ENCODE measurements around the gene UBE3C.
"Not testable (repeated sequence)": the region's sequence is repeated elsewhere in the genome, so short reads cannot be mapped to it uniquely, and the experiment has no call there.

UBE3C gene

DNA sequence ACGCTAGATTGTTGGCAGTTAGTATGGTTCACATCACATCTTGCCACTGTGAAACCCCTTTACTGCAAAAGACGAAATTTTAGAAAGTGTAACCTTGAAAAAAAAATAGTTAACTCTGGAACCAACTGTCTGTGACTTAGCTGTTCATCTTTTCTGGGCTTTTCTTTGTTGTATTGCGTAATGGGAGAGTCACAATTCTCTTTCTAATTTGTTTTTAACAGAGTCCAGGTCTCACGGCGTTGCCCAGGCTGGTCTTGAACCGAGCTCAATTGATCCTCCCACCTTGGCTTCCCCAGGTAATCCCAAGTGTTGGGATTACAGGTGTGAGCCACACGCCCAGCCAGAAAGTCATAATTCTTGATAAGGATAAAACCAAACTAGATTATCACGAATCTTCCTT, 14.5 kb downstream of the UBE3C start:
- no peak for DNase-seq (ENCODE audit: low read depth)
- H3K4me3 ChIP-seq (ENCODE audit: low read depth, low read length) = no peak overlapping the region
- TF ChIP-seq, protein P1, sequence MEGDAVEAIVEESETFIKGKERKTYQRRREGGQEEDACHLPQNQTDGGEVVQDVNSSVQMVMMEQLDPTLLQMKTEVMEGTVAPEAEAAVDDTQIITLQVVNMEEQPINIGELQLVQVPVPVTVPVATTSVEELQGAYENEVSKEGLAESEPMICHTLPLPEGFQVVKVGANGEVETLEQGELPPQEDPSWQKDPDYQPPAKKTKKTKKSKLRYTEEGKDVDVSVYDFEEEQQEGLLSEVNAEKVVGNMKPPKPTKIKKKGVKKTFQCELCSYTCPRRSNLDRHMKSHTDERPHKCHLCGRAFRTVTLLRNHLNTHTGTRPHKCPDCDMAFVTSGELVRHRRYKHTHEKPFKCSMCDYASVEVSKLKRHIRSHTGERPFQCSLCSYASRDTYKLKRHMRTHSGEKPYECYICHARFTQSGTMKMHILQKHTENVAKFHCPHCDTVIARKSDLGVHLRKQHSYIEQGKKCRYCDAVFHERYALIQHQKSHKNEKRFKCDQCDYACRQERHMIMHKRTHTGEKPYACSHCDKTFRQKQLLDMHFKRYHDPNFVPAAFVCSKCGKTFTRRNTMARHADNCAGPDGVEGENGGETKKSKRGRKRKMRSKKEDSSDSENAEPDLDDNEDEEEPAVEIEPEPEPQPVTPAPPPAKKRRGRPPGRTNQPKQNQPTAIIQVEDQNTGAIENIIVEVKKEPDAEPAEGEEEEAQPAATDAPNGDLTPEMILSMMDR (IDR thresholded peaks at IDR 0.05; ENCODE audit: low read depth, low read length, missing control alignments) = no peak

DNA sequence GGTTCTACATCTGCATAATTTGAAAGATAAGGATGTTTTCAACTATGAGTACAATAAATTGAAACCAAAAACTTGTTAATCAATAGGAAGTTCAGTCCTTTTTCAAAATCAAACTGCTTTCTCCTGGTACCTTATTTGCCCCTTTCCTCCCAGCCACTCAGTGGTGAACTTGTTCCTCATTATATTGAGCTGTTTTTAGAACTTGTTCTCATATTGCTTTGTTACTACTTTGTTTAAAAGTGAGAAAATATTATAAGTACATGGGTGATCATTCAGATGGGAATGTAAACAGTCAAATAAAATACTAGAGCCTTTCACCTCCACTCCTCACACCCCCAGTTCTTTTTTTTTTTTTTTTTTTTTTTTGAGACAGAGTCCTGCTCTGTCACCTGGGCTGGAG, 17.2 kb downstream of the UBE3C start:
- TF ChIP-seq, protein P1 (IDR thresholded peaks at IDR 0.05; ENCODE audit: low read depth, low read length, missing control alignments) = no peak
- DNase-seq (ENCODE audit: low read depth) = no peak
- no peak overlapping the region for H3K4me3 ChIP-seq (ENCODE audit: low read depth, low read length)

DNA sequence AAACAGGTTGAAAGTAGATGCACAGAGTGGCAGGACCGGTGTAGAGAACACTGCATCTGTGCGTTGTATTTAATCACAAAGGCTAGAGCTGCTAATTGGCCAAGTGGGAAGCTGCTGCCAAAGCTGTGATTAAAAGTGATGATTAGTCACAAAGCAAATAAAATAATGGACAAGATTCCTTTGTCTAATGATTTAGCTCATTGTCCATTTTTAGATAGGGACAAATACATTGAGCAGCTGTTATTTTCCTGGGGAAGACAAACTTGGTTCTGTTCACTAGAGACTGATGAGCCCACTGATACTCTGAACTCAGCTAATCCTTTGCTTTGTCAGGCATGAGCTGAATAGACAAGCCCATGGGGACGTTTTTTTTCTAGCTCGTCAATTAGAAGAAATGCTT, 19.7 kb downstream of the UBE3C start:
- DNase-seq (ENCODE audit: low read depth) = no peak

DNA sequence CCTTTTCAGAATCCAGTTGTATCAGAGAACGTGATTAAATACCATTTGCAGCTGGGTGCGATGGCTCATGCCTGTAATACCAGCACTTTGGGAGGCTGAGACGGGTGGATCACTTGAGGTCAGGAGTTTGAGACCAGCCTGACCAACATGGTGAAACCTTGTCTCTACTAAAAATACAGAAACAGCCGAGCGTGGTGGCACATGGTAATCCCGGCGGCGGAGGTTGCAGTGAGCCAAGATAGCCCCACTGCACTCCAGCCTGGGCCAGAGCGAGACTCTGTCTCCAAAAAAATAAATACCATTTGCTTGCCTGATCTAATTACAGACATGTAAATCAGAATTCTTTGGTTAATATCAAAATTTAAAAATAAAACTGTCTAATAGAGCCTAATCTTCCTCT, 20.8 kb downstream of the UBE3C start:
- H3K4me3 ChIP-seq (ENCODE audit: low read depth, low read length); DNase-seq (ENCODE audit: low read depth): not testable (repeated sequence)

More for the DNA sequence above, 19.7 kb downstream of the UBE3C start:
- no peak overlapping the region for H3K4me3 ChIP-seq (ENCODE audit: low read depth, low read length)
- TF ChIP-seq, protein P1 (IDR thresholded peaks at IDR 0.05; ENCODE audit: low read depth, low read length, missing control alignments) = no peak

DNA sequence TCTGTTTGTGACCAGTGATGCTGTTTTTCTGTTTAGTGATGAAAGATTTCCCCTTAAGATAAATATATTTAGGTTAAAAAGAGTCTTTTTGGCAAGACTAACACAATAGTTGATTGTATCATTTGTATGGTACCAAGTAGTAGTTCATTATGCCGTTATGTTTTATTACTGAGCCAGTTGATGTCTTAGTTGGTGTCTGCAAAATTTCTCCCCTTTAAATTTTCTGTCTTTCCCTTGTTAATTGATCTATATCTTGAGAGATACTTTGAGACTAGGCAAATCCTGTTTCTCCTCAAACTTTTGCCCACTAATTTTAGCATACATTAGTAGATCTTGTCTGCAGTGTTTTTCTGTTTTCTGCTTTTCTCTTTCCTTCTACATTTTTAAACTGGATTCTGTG, 21.7 kb downstream of the UBE3C start:
- no peak overlapping the region for H3K4me3 ChIP-seq (ENCODE audit: low read depth, low read length)
- DNase-seq (ENCODE audit: low read depth) = no peak
- TF ChIP-seq, protein P1 (IDR thresholded peaks at IDR 0.05; ENCODE audit: low read depth, low read length, missing control alignments) = no peak

DNA sequence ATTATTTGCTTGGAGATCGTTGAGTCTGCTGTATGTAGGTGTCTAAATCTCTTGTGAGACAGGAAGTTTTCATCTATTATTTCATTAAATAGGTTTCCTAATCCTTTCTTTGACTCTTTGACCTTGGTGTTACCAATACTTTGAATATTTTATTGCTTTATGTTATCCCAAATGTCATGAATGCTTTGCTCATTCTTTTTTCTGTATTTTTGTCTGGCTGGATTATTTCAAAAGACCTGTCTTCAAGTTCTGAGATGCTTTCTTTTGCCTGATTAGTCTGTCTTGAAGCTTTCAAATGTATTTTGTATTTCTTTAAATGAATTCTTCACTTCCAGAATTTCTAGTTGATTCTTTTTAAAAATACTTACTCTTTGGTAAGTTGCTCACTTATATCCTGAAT, 27.3 kb downstream of the UBE3C start:
- TF ChIP-seq, protein P1 (IDR thresholded peaks at IDR 0.05; ENCODE audit: low read depth, low read length, missing control alignments) = no peak
- no peak overlapping the region for H3K4me3 ChIP-seq (ENCODE audit: low read depth, low read length)
- DNase-seq (ENCODE audit: low read depth) = no peak

DNA sequence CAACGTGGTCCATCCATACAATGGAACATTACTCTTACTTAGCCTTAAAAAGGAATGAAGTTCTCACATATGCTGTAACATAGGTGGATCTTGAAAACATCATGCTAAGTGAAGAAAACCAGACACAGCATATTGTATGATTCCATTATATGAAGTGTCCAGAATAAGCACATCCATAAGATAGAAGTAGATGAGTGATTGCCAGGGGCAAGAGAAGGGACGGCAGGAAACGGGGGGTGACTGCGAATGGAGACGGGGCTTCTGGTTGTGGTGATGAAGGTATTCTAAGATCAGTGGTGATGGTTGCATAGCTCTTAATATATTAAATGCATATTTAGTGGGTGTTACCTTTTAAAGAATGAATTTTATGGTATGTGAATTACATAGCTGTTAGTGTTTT, 29.8 kb downstream of the UBE3C start:
- no peak for DNase-seq (ENCODE audit: low read depth)
- H3K4me3 ChIP-seq (ENCODE audit: low read depth, low read length) = no peak overlapping the region
- TF ChIP-seq, protein P1 (IDR thresholded peaks at IDR 0.05; ENCODE audit: low read depth, low read length, missing control alignments) = no peak

DNA sequence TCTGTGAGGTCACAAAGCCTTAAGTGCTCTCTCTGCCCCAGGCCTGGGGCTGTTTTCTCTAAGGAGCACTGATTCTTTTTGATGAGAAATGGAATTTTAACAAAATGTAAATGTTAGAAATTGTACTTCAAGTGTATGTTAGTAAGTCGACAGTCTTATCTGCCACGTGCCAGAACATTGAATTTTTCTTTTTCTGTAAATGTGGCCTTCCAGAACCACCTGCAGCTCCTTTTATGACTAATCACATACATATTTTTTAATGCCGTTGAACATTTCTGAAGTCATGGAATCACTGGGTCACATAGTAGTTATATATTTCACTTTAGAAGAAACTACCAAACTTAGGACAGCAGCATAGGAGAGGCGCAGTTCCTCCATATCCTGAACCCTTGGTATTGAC, 38.0 kb downstream of the UBE3C start:
- TF ChIP-seq, protein P1 (IDR thresholded peaks at IDR 0.05; ENCODE audit: low read depth, low read length, missing control alignments) = no peak

More for the DNA sequence above, 38.0 kb downstream of the UBE3C start:
- DNase-seq (ENCODE audit: low read depth) = no peak
- H3K4me3 ChIP-seq (ENCODE audit: low read depth, low read length) = no peak overlapping the region
